NCI-H446 treated with DMSO at 0.1 percent for 48 hours (cell line): ENCODE measurements around the gene SSTR1.

Experiments used
- DNase-seq: peaks from one replicate; lab custom pipeline; 2025; lab: John Stamatoyannopoulos, UW

The SSTR1 gene

DNA sequence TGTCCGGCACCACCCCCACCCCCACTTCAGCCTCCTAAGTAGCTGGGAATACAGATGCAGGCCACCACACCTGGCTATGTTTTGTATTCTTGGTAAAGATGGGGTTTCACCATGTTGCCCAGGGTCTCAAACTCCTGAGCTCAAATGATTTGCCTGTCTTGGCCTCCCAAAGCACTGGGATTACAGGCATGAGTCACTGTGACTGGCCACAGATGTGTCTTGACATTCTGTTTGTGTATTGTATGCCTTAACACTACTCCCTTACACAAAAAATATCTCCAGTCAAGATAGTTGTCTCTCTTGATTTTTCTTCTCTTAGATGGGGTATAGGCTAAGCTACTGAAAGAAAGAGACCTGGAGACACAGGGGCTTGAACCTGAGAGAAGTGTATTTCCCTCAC is 30.6 kb downstream of the SSTR1 start:
- no peak for DNase-seq

DNA sequence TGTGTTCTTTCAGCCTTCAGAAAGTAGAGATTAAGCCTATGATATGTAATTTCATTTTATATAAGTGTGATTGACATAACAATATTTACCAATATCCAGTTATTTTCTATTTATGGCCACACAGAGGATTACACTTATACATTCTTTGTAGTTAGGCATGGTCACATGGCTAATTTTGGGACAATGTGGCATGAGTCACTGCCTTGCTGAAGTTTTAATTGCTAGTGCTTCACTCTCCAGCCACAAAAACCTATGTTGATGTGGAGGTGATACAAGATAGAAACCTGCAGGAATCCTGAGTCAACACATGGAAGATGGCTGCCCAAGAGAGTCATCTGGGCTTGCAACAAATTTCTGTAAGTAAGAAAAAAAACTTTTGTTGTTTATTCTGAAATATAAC is 31.2 kb downstream of the SSTR1 start:
- DNase-seq: no peak

DNA sequence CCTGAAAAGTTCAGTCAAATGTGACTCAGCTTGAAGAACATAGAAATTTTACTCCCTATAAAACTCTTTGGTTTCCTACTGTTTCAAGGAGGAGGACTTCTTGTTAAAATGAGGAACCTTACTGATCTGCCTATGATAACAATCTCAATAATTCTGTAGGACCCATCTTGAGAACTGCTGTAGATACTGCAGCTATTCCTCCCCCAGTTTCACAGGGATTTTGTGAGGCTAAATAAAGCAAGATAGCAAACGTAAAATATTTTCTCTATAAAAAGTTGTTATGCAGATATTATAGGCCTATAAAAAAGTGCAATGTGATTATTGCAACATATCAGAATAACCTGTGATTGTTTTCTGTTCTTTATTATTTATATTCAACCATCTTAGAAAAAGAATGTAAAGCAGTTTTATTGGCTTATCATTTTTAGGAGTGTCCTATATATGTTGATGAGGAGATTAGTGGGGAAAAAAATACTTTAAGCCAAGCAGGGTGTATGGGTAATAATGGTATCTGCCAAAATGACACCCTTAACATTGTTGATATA is 36.1 kb downstream of the SSTR1 start:
- no peak for DNase-seq

DNA sequence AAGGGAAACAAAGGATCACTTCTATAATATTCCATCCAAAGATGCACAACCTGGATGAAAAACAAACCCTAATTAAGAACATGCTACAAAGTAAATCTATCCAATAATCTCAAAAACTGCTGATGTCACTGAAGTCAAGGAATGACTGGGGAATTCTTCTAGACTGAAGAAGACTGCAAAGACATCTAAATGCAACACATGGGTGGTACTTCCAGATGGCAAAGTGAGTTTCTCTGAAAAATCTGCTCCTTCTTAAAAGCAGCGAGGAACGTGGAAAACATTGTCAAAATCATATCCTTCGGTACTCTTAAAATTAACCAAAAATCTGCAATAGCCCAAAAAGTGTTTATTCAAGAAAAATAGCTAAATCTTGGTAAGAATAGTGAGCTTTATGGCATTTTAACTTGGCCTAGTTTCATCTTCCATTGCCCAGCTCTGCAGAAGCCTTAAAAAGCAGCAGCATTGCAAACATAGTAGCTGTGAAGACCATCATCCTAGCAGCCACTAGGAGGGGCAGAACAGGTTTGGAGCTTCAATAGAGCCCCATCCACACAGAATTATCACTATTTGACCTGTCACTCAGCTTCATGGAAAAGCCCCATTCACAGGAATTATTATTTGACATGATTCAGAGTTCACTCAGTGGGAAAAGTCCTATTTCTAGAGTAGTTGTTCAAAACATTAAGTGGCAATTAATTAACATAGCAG is 40.8 kb downstream of the SSTR1 start:
- DNase-seq: no peak

DNA sequence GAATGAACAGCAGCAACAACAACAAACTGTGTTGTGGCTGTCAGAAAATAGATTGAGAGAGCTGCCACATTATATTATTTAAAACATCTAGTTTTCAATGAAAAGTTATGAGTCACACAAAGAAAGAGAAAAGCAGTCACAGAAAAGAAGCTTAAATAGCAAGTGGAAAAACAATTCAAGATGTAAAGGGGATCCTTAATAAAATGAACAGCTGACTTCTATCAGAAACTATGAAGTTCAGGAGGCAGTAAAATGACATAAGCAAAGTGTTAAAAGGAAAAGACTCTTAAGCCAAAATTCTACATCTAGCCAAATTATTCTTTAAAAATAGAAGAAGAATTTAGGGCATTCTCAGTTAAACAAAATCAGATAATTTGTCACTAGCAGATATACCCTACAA is 42.6 kb downstream of the SSTR1 start:
- no peak for DNase-seq

DNA sequence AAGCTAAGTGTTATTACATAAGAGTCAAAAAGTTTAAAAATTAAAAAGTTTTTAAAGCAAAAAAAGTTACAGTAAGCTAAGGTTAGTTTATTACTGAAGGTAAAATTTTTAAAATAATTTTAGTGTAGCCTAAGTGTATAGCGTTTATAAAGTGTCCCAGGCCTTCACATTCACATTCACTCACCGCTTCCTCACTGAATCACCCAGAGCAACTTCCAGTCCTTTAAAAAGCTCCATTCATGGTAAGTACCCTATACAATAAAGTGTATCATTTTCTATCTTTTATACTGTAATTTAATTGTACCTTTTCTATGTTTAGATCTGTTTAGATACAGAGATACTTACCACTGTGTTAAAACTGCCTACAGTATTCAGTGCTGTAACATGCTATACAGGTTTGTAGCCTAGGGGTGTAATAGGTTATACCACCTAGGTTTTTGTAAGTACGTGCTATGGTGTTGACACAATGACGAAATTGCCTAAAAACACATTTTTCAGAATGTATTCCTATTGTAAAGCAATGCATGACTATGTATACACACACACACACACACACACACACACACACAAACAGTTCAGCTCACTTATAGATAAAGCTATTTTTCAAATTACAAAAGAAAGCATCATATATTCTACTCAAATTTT is 44.5 kb downstream of the SSTR1 start:
- no peak for DNase-seq

DNA sequence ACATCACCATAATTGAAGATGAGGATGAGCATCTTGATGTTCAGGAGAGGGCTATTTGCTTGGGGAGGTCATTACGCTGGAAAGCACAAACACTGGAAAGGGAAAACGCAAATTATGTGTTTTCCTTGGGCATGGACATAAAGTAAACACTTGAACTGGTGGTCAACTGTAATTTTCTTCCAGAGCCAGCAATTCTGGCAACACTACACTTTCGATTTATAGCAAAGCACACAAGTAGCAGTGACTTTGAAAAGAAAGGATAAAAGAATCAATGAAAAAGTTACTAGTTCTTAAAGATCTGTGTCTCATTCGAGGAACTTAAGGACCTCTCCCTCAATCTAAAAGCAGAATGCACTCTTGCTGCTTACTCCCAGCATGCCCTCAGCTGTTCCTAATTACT is 46.0 kb downstream of the SSTR1 start:
- no peak for DNase-seq

DNA sequence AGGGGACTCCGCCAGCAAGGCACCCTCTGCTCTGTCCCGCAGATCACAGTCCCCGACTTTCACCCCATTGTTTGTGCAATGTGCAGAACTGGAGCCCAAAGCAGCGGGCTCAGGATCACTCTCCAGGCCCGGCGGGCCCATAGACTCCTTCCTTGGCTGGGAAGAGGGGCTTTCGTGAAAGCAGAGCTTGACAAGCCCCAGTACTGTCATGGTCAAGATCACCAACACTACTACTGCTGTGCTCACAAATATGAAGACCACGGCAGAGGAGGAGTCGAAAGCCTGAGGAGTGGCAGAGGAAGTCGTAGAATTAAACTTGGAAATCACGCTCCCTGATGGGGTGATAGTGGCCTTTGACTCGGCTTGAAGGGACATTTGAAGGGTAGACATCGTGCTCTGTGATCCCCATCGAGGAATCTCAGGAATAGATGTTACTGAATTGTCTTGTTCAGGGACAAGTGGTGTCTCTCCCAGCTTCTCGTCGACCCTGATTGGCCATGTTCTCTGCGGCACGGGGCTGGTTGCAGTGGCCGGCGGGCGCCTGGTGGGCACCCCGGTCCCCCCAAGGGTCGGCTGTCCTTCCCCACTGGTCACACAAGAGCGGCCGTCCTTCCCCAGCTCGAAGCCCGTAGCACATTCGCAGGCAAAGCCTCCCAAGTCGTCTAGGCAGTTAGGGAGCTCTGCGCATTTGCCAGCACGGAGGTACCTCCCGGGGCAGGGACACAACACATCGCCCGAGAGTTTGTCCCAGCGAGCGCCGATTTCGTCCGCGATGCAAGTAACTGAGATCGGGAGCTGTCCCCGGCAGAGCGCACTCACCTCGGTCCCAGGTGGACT is 47.1 kb downstream of the SSTR1 start:
- no peak for DNase-seq

DNA sequence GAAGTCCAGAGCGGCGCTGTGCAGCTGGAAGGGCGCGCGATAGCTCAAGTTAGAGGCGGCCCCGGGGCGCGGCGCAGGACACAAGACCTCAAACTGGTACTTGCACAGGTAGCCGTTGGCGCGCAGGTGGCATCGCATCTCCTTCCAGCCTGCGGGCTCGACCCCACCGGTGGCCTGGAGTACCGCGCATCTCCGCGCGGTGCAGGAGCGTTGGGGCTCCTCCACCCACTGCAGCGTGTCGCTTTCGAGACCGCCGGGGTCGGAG is 47.6 kb downstream of the SSTR1 start:
- DNase-seq: no peak

DNA sequence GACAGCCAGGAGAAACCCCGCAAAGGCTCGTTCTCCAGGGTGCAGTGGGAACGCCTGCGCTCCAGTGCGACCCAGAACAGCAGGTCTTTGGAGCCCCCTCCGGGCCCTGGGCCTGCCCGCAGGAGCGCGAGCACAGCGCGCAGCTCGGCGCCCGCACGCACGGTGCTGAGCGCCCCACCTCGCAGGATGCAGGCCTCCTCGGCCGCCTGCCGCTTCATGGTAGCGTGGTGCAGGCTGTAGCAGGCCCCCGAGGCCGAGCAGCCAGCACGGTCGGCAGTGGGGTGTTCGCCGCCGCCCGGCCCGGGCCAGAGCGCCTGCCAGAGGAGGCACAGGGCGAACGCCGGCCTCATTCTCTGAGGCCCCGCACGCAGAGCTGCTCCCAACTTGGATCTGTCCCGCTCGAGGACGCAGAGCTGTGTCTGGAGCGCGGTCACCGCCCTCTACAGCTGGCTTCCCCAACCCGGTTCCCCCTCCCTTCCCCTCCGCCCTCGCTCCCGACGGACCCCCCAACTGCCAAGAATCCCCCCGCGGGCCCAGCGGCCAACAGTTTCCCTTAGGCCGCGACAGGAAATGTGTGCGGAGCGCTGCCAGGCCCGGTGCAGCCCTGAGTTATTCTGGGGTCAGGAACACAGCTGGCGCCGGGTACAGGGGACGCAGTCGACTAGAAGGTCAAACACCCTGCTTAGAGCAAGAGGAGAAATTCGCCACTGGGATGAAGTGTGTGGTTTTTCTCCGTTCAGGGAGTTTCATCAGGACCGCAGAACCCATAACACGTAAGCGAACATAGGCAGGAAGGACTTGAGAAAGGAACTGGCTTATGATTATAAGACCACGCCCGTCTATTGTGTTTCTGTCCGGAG is 48.2 kb downstream of the SSTR1 start, which contains the start of gene CLEC14A:
Gene CLEC14A (minus strand): TSS at position 421 of the 860 bp plus-strand sequence. CDS start 71 bp downstream, at position 350.
- DNase-seq: no peak

DNA sequence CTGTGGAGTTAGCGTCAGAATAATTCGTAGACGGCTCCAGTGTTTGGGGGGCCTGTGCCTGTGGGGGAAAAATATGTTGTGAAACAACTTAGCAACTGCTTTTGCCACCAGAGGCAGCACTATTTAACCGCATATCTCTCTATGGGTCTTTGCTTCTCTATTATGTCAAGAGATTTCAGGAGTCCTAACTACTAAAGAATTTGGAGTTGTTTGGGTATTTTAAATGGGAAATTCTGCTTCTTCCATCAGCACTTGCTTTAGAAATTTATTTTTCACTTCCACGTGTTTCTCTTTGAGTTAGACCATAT is 48.8 kb downstream of the SSTR1 start:
- DNase-seq: no peak

DNA sequence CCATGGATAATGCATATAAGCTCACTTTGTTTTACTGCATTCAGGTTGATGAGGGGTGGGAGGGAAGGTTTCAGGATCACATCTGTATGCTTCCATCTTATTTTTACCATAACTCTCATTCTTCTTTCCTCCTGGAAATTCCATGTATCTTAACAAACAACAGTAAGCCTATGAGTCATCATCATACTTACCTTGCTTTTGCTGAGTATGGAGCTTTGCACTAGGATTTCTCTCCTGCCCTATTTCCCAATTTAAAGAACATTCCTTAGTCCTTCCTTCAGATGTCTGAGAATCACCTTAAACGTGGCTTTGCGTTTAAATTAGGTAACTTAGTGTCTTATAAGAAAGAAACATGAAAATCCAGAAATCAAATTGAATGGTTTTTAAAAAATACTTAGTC is 49.8 kb downstream of the SSTR1 start:
- no peak for DNase-seq

DNA sequence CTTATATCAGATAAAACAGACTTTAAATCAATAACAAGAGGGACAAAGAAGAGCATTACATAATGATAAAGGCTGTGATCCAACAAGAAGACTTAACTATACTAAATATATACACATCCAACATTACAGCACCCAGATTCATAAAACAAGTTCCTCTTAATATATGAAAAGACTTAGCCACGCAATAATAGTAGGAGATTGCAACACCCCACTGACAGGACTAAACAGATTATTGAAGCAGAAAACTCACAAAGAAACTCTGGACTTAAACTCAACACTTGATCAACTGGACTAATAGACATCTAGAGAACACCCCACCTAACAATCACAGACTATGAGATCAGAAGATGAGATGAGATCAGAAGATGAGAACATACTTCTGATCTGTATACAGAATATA is 53.9 kb downstream of the SSTR1 start:
- no peak for DNase-seq
